GM19025 (cell line): ENCODE data around the gene MYO19.
"Not testable (repeated sequence)": the region's sequence is repeated elsewhere in the genome, so short reads cannot be mapped to it uniquely, and the experiment has no call there.

Experiments used
- ATAC-seq: cut with Tn5 transposase; IDR thresholded peaks from one replicate; pipeline ENCODE4 v1.9.1; 2021; ENCODE audit warnings: mild to moderate bottlenecking, low read depth, moderate library complexity; ENCODE audit not compliant: unreplicated experiment

Gene MYO19

GRCh38 chr17:36533935-36534839, 481 bp downstream of the MYO19 start:
- ATAC-seq = peak; percentile 13

GRCh38 chr17:36532435-36532975, 2.2 kb downstream of the MYO19 start:
- no peak for ATAC-seq

GRCh38 chr17:36529121-36529520, 5.5 kb downstream of the MYO19 start:
- no peak for ATAC-seq

GRCh38 chr17:36527621-36528250, 6.9 kb downstream of the MYO19 start:
- ATAC-seq = no peak

GRCh38 chr17:36525888-36526287, 8.8 kb downstream of the MYO19 start:
- no peak for ATAC-seq

- ATAC-seq = no peak
Measured at GRCh38 chr17:36525113-36525512, 9.6 kb downstream of the MYO19 start.

- ATAC-seq = no peak
Measured at GRCh38 chr17:36524428-36524876, 10.2 kb downstream of the MYO19 start.

GRCh38 chr17:36523113-36523512, 11.6 kb downstream of the MYO19 start:
- ATAC-seq = no peak

GRCh38 chr17:36515837-36516236, 18.8 kb downstream of the MYO19 start:
- ATAC-seq = no peak

- ATAC-seq = no peak
Measured at GRCh38 chr17:36514856-36515255, 19.8 kb downstream of the MYO19 start.

GRCh38 chr17:36512641-36513040, 22.0 kb downstream of the MYO19 start:
- no peak for ATAC-seq

- no peak for ATAC-seq
Measured at GRCh38 chr17:36511216-36511615, 23.5 kb downstream of the MYO19 start.

- ATAC-seq = no peak
Measured at GRCh38 chr17:36510636-36511035, 24.0 kb downstream of the MYO19 start.

GRCh38 chr17:36509272-36509985, 25.2 kb downstream of the MYO19 start:
- no peak for ATAC-seq

GRCh38 chr17:36508439-36508838, 26.2 kb downstream of the MYO19 start:
- ATAC-seq = not testable (repeated sequence)

- ATAC-seq = no peak
Measured at GRCh38 chr17:36507266-36507665, 27.4 kb downstream of the MYO19 start.

- no peak for ATAC-seq
Measured at GRCh38 chr17:36506831-36507230, 27.8 kb downstream of the MYO19 start.

GRCh38 chr17:36506249-36506826, 28.3 kb downstream of the MYO19 start:
- ATAC-seq = no peak

- ATAC-seq = no peak
Measured at GRCh38 chr17:36505171-36505570, 29.5 kb downstream of the MYO19 start.

- ATAC-seq = no peak
Measured at GRCh38 chr17:36504156-36504545, 30.5 kb downstream of the MYO19 start.
